ENCODE results near the gene TM4SF4. TPM values are rescaled to one million over a fixed set of nuclear protein-coding genes. Genes with fewer than 3 reads are reported as not detected.

The TM4SF4 gene
- polyA plus RNA-seq, 3 donors: 0.08 TPM; not detected in 2

DNA sequence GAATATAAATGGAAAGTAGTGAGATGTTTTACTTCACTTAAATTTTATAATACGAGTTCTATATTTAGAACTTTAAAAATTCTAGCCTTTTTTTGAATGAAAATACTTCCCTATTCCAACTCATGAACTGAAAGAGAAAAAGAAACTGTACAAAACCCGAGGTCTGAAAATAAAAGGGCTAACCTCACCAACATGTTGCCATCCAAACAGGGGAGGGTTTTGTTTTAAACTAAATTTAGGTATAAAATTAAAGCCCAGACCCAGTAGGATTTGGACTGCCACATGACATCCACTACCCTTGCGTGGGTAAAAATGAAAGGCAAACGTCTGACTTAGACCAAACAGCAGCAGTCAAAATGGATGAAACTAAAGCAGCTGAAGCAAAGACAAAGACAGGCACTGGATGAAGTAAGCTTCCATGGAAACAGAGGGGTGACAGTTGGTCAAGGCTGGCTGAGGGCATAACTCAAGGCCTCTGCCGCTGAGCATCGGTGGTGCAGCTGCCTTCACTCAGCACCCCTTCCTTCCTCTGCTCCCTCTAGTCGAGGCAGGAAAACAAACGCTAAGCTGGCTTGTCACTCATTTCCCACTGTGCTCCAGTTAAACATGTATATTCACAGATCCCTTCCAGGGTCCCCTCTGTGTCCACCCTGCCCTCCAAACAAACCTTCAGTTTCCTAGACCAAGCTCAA, 58.1 kb downstream of the TM4SF4 start:
- Histone ChIP-seq H4K20me1 (ENCODE audit: insufficient read depth, low read length) (no peaks in the 10 kb centered on the region), H3K4me1 (ENCODE audit: control insufficient read depth in 1 of 2, insufficient read depth in 2 of 2, low read length in 2 of 2) (peaks cover 6 to 7% of the 10 kb centered on the region in 2 donors), H3K4me2 (replicated peaks; ENCODE audit: extremely low read depth, low read length, poor library complexity, severe bottlenecking) (peak overlapping the region; percentile 79), H3K9ac (ENCODE audit: insufficient read depth, low read length, poor library complexity, severe bottlenecking) (peak overlapping the region; percentile 61), H3K79me2 (ENCODE audit: insufficient read depth, low read length) (no peaks in the 10 kb centered on the region), H3K4me3 (replicated peaks in 1 of 3; ENCODE audit: low read depth in 2 of 3, low read length in 3 of 3) (peak overlapping the region; percentile 21 to 74 (median 54)), H2AFZ (ENCODE audit: insufficient read depth, low read depth, low read length, poor library complexity, severe bottlenecking) (peak overlapping the region; percentile 80), H3K9me3 (replicated peaks in 1 of 2; ENCODE audit: control insufficient read depth in 1 of 2, insufficient read depth in 1 of 2, low read length in 2 of 2) (no peaks in the 10 kb centered on the region), H3K27ac (ENCODE audit: low read depth in 1 of 2, low read length in 2 of 2) (peak overlapping the region in 1 of 2 donors; percentile 22), H3K27me3 (ENCODE audit: control insufficient read depth in 2 of 2, insufficient read depth in 2 of 2, low read length in 2 of 2) (peaks cover 2 to 6% of the 10 kb centered on the region in 2 donors), H3K36me3 (replicated peaks in 1 of 2; ENCODE audit: control insufficient read depth in 1 of 2, insufficient read depth in 2 of 2, low read length in 2 of 2) (no peaks in the 10 kb centered on the region)
- 0% methylated on average over 4 of the region's 8 CpGs for WGBS (ENCODE audit: insufficient coverage)
- no peaks in the 10 kb centered on the region for H3K36me3 Mint-ChIP-seq
- H3K9me3 Mint-ChIP-seq: no peaks in the 10 kb centered on the region
- H3K27ac Mint-ChIP-seq: peak overlapping the region in 3 of 7 donors; percentile 43 to 70 (median 67)
- H3K4me1 Mint-ChIP-seq: peaks cover 13% of the 10 kb centered on the region
- DNase-seq: peak in 1 of 3 donors; percentile 7
- TF ChIP-seq, protein P1, sequence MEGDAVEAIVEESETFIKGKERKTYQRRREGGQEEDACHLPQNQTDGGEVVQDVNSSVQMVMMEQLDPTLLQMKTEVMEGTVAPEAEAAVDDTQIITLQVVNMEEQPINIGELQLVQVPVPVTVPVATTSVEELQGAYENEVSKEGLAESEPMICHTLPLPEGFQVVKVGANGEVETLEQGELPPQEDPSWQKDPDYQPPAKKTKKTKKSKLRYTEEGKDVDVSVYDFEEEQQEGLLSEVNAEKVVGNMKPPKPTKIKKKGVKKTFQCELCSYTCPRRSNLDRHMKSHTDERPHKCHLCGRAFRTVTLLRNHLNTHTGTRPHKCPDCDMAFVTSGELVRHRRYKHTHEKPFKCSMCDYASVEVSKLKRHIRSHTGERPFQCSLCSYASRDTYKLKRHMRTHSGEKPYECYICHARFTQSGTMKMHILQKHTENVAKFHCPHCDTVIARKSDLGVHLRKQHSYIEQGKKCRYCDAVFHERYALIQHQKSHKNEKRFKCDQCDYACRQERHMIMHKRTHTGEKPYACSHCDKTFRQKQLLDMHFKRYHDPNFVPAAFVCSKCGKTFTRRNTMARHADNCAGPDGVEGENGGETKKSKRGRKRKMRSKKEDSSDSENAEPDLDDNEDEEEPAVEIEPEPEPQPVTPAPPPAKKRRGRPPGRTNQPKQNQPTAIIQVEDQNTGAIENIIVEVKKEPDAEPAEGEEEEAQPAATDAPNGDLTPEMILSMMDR (IDR thresholded peaks at IDR 0.05): no peak
- intact Hi-C loops (cut with micrococcal nuclease): no loop called here
- peaks cover 7 to 27% (median 17%) of the 10 kb centered on the region in 3 donors for H3K27me3 Mint-ChIP-seq (ENCODE audit: low read depth in 3 of 3)
- H3K4me3 Mint-ChIP-seq: peak overlapping the region; percentile 74 to 89

GRCh38 chr3:149534082-149534481, 59.6 kb downstream of the TM4SF4 start:
- intact Hi-C loops (cut with micrococcal nuclease): no loop called here
- peaks cover 7 to 24% (median 17%) of the 10 kb centered on the region in 3 donors for H3K27me3 Mint-ChIP-seq (ENCODE audit: low read depth in 3 of 3)
- no peak overlapping the region for H3K27ac Mint-ChIP-seq
- WGBS (ENCODE audit: insufficient coverage): 100% methylated on average over 1 of the region's 4 CpGs
- DNase-seq: no peak
- peaks cover 2 to 4% of the 10 kb centered on the region in 2 donors for H3K27me3 ChIP-seq (ENCODE audit: control insufficient read depth in 2 of 2, insufficient read depth in 2 of 2, low read length in 2 of 2)
- H3K79me2 ChIP-seq (ENCODE audit: insufficient read depth, low read length): no peaks in the 10 kb centered on the region
- H3K36me3 Mint-ChIP-seq: no peaks in the 10 kb centered on the region
- no peaks in the 10 kb centered on the region for H3K9me3 ChIP-seq (replicated peaks in 1 of 2; ENCODE audit: control insufficient read depth in 1 of 2, insufficient read depth in 1 of 2, low read length in 2 of 2)
- H3K4me1 ChIP-seq (ENCODE audit: control insufficient read depth in 1 of 2, insufficient read depth in 2 of 2, low read length in 2 of 2): peaks cover 6 to 7% of the 10 kb centered on the region in 2 donors
- H2AFZ ChIP-seq (ENCODE audit: insufficient read depth, low read depth, low read length, poor library complexity, severe bottlenecking): no peak overlapping the region
- H3K36me3 ChIP-seq (replicated peaks in 1 of 2; ENCODE audit: control insufficient read depth in 1 of 2, insufficient read depth in 2 of 2, low read length in 2 of 2): no peaks in the 10 kb centered on the region
- H4K20me1 ChIP-seq (ENCODE audit: insufficient read depth, low read length): no peaks in the 10 kb centered on the region
- no peak overlapping the region for H3K4me2 ChIP-seq (replicated peaks; ENCODE audit: extremely low read depth, low read length, poor library complexity, severe bottlenecking)
- no peak overlapping the region for H3K27ac ChIP-seq (ENCODE audit: low read depth in 1 of 2, low read length in 2 of 2)
- no peak overlapping the region for H3K4me3 ChIP-seq (replicated peaks in 1 of 3; ENCODE audit: low read depth in 2 of 3, low read length in 3 of 3)
- H3K4me3 Mint-ChIP-seq: peak overlapping the region in 1 of 2 donors; percentile 57
- no peak overlapping the region for H3K9ac ChIP-seq (ENCODE audit: insufficient read depth, low read length, poor library complexity, severe bottlenecking)
- TF ChIP-seq, protein P1 (IDR thresholded peaks at IDR 0.05): no peak
- no peaks in the 10 kb centered on the region for H3K9me3 Mint-ChIP-seq
- peaks cover 13% of the 10 kb centered on the region for H3K4me1 Mint-ChIP-seq
